Pons (tissue), 1 donor: Measurements from ENCODE around the gene SHISA6.

Experiments used
- DNase-seq: peaks from one replicate; pipeline ENCODE4 v3.0.0-alpha.2; 2016; ENCODE audit warnings: low spot score

The SHISA6 gene

DNA sequence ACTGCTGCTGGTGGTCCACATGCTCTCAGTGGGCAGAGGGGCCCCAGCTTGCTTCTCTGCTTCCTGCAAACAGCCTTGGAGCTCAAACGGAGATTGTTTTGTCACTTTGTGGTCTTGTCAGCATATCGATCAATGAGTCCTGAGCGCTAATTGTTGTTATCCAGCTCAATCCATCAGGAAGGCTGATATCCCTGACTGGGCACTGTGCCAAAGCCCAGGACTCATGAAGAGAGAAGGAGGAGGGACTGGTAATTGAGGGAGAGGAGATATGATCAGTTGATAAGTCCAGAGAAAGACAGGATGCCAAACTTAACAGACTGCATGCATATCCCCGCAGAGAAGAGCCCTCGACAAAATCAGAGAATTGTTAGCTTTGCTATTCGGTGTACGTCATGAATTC lies 298.6 kb downstream of the SHISA6 start:
- no peak for DNase-seq

DNA sequence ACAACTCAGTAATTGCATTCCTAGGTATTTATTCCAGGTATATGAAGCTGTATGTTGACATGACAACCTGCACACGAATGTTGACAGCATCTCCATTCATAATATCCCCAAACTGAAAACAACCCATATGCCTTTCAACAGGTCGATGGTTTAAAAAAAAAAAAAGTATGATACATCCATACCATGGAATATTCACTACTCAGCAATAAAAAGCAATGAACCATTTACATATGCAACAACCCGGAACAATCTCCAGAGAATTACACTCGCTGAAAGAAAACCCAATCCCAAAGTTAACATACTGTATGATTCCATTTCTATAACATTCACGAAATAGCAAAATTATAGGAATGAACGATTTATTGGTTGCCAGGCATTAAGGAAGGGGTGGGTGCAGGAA lies 304.0 kb downstream of the SHISA6 start:
- DNase-seq: no peak

- no peak for DNase-seq
Observed at GRCh38 chr17:11545696-11546095, 304.7 kb downstream of the SHISA6 start.

- DNase-seq: no peak
Observed at GRCh38 chr17:11547853-11548252, 306.8 kb downstream of the SHISA6 start.

- DNase-seq: no peak
Observed at GRCh38 chr17:11548398-11548797, 307.4 kb downstream of the SHISA6 start.

DNA sequence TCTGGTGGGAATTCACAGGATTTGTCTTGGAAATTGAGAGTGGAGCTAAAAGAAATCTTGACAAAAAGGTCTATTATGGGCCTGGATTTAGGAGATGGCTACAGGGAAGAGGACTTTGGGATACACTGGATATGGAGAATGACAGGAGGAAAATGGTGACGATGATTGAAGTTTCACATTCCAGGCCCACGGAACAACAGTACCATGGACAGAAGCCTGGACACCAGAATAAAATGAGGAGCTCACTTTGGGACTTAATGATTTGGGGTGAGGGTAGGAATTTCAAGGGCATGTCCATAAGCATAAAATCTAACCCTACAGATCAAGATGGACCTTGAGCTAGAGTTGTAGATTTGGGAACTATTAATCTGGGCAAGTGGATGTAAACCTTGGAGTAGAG lies 309.4 kb downstream of the SHISA6 start:
- no peak for DNase-seq

DNA sequence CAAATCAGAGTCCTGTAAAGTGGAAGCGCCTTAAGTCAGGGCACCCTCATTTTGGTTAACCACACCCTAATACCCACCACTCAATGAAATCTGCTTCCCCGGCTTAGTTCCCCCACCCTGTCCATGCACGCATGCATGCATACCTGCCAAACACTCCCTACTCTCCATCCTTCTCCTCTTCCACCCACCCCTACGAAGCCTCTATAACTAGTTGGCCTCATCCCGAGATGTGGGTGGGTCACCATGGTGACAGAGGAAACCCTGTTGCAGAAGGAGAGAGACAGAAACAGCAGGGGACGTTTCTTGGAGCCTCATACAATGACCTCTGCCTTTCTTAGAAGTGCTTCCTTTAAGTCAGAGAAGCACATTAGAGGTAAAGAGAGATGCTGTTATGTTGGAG lies 310.4 kb downstream of the SHISA6 start:
- DNase-seq: no peak

- no peak for DNase-seq
Observed at GRCh38 chr17:11553135-11553534, 312.1 kb downstream of the SHISA6 start.

GRCh38 chr17:11554042-11554441 lies 313.0 kb downstream of the SHISA6 start:
- DNase-seq: no peak

GRCh38 chr17:11554542-11554941 lies 313.5 kb downstream of the SHISA6 start:
- DNase-seq: no peak

DNA sequence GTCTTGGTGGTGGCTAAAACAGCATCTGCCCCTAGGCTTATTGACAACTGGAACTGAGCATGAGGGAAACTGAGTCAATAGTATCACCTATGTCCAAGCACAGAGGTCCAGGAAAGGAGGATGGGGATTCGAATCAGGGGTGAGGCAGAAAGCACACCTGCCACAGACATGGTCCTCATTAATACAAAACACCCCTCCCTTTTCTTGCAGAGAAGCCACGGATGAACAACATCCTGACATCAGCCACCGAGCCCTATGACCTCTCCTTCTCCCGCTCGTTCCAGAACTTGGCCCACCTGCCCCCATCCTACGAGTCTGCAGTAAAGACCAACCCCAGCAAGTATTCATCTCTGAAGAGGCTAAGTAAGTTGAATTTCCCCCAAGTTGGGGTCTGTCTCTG lies 314.5 kb downstream of the SHISA6 start:
- DNase-seq: no peak

DNA sequence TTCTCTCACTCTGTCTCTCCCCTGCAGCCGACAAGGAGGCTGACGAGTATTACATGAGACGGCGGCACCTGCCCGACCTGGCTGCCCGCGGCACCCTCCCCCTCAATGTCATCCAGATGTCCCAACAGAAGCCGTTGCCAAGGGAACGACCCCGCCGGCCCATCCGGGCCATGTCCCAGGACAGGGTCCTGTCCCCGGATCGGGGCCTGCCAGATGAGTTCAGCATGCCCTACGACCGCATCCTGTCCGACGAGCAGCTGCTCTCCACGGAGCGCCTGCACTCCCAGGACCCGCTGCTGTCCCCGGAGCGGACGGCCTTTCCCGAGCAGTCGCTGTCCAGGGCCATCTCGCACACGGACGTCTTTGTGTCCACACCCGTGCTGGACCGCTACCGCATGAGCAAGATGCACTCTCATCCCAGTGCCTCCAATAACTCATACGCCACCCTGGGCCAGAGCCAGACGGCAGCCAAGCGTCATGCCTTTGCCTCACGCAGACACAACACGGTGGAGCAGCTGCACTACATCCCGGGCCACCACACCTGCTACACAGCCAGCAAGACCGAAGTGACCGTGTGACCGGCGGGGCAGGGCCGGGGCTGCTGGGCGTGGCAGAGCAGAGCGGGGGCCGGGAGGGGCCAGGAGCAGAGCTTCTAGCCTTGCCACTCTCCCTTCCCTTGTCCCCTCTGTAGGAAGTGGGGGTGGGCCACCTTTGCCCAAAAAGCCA lies 316.9 kb downstream of the SHISA6 start:
- no peak for DNase-seq

DNA sequence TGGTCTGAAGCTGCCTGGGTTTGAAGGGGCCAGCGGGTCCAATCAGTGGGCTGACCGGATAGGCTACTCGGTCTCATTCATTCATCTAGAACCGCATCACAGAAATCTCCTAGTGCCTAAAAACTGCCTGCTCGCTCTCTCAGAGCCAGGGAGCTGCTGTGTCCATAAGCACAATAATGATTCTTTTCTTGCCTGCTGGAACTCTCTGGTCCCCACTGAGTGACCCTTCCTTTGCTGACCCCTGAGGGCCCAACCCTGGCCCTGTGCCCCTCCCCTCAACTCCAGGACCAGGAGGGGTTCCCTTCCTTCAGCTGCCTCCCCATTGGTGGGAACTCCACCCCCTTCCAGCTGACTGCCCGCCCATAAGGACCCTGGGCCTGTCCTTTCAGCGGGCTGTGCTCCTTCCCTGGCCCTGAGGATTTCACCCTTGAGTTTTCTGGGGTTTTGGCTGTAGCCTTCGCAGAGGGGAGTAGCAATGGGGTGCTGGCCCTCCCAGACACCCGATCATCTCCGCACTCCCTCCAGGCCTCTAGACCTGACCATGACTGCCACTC lies 317.7 kb downstream of the SHISA6 start:
- no peak for DNase-seq

GRCh38 chr17:11559601-11560000 lies 318.6 kb downstream of the SHISA6 start:
- DNase-seq: no peak

DNA sequence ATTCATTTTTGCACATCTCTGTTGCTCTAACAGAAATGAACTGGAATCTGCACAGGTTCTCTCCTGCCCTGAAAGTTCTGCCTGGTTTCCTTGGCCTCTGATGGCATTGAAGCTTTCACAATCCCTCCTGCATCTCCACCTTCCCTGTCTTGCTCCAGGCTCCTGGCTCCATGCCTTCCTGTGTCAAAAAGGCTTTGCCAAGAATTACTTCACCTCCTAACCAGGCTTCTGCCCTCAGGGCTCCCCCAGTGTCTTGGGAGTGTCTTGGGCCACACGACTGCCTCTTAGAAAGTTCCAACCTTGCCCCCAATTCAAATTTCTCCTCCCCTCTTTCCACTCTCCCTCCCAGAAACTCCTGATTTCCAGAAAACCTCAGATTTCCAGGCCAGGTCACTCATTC lies 320.3 kb downstream of the SHISA6 start:
- no peak for DNase-seq

- DNase-seq: no peak
Observed at GRCh38 chr17:11561702-11562101, 320.7 kb downstream of the SHISA6 start.

DNA sequence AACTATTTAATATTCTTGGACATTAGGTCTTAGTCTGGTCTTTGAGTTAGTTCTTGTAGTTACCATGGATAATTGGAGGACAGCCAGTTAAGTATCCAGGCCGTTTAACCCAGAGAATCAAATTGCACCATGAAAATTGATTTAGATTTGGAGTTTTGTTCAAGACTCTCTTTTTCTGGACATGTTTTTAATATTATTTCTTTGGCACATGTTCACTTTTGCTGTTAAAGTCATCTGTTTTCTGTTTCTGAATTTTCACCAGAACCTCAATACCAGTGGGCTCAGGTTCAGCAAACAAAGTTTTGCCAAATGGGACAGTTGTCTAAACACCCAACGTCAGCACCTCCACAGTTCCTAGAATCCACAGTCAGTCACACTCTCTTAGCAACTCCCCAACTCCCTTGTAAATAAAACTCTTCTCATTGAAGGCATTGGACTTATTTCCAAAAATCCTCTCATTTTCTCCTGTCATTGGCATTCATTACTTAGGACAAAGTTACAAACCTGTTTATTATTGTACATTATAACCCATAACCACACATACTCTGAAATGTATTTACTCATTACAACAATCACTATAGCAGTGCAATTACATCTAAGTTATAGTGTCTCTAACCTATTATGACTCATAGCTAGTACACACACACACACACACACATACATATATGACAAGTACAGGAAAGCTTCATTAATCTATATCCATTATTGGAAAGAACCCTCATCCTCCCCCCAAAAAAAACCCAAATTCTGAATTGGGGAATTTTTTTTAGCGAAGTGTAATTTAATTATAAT lies 323.8 kb downstream of the SHISA6 start:
- peak; percentile 49 for DNase-seq

DNA sequence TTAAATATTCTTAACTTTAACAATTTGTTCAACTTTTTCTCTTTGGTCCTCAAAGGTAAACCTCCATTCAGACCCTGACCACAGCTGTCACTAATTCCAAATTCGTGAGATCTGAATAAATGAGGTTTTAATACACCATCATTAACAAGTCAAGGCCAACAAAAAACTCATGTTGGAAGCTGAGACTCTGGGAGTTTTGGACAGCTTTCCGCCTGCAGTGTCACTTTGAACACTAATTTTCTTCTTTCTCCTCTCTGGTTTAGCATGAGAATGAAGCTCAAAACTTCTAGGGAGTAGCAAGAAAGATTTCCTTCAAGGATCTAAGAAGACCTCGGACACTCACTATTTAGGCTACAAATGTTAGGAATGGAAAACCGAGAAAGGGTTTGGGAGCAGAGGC lies 324.6 kb downstream of the SHISA6 start:
- no peak for DNase-seq

DNA sequence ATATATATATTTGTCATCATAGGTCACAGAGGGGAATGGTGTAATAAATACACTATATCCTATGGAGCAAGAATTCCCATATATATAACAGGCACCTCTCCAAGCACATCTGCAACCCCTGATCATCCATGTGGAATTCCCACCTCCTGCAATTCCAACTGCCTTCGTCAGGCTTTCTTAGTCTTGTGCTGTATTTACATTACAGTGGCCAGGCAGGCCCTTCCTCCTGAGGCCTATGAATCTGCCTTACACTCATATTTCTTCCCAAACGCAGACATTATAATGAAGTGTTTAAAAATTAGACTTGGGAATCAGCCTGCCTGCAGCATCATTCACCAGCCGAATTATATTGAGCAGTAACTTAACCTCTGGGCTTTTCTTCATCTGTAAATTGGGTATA lies 338.0 kb downstream of the SHISA6 start:
- no peak for DNase-seq

- no peak for DNase-seq
Observed at GRCh38 chr17:11580677-11581076, 339.7 kb downstream of the SHISA6 start.

GRCh38 chr17:11582217-11582616 lies 341.2 kb downstream of the SHISA6 start:
- no peak for DNase-seq

GRCh38 chr17:11583306-11583992 lies 342.4 kb downstream of the SHISA6 start:
- no peak for DNase-seq

DNA sequence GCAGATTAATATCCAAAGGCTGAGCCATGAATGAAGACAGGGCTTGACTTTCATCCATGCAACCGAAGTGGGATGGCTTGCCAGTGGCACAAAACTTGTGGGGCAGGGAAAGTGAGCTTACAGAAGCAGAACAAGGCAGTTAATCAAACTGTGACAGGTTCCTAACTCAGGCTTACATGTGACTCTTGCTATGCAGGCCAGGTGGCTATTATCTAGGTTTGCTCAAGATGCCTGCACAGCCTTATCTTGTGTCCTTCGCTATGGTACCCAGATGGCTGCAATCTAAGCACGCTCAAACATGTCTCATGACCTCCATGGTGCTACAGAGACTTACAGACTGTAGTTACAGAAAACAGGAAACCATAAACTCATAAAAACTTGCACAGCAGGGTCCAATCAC lies 348.7 kb downstream of the SHISA6 start:
- DNase-seq: no peak
